A549 (cell line): ENCODE results near the gene PRSS37. TPM values are rescaled to one million over a fixed set of nuclear protein-coding genes. Genes with fewer than 3 reads are reported as not detected.
A peak's percentile ranks its signal among the peaks of the same experiment; 100 is the strongest.

Source experiments
- ATAC-seq, 2 experiments: fragments of 200-7000 bp in 1 of 2; fragments of >200 bp in 1 of 2; cut with Nextera tagmentation in 1 of 2; cut with Tn5 transposase in 1 of 2; 3 replicates each; pipeline versions ENCODE4 v1.8.0 to v1.9.1; 2018 to 2020; ENCODE audit warnings: mild to moderate bottlenecking in 1 of 2, moderate library complexity in 1 of 2
- CTCF ChIA-PET: fragments of 300-600 bp; sonication (Branson Sonifier 250); formaldehyde crosslinking; extraction: SDS; loops from one replicate; lab custom pipeline; 2021; ENCODE audit warnings: antibody characterized with exemption, inconsistent platforms; lab: Yijun Ruan, JAX
- POLR2A ChIA-PET: fragments of 350-600 bp; formaldehyde crosslinking; extraction: SDS; loops from one replicate; lab custom pipeline; 2021; ENCODE audit warnings: antibody characterized with exemption, inconsistent platforms; lab: Yijun Ruan, JAX
- DNase-seq, 2 experiments: peaks; one replicate each; pipeline versions ENCODE4 v3.0.0 to v3.0.0-alpha.2; 2011 to 2016; ENCODE audit warnings: low read depth in 1 of 2, low spot score in 1 of 2
- FAIRE-seq: peaks from 2 replicates; lab custom pipeline; 2011; peaks lifted over from hg19 to GRCh38; lab: Jason Lieb, UNC
- H3K27ac ChIP-seq, 2 experiments: fragments of >200 bp; sonication (Bioruptor Twin); formaldehyde crosslinking; 3 replicates each; pipeline ENCODE4 v1.5.1; 2016 to 2017
- H3K4me1 ChIP-seq: fragments of >200 bp; sonication (Bioruptor Twin); formaldehyde crosslinking; 3 replicates; pipeline ENCODE4 v1.6.1; 2016
- H3K4me2 ChIP-seq: fragments of >200 bp; sonication (Bioruptor Twin); formaldehyde crosslinking; 3 replicates; pipeline ENCODE4 v1.6.1; 2016
- H3K4me3 ChIP-seq: fragments of >200 bp; sonication (Bioruptor Twin); formaldehyde crosslinking; 3 replicates; pipeline ENCODE4 v1.5.1; 2016
- H3K9me3 ChIP-seq: fragments of >200 bp; sonication (Bioruptor Twin); formaldehyde crosslinking; 3 replicates; pipeline ENCODE4 v1.6.1; 2016
- BCL3 ChIP-seq: fragments of >200 bp; sonication (Bioruptor Twin); formaldehyde crosslinking; IDR thresholded peaks from 3 replicates; pipeline ENCODE4 v1.6.1; 2016
- CBX2 ChIP-seq: fragments of 200-600 bp; sonication (generic); IDR thresholded peaks from 2 replicates; pipeline ENCODE4 v1.6.1; 2016; ENCODE audit warnings: low read depth, mild to moderate bottlenecking, borderline replicate concordance
- CHD4 ChIP-seq: fragments of 200-600 bp; sonication (generic); IDR thresholded peaks from 2 replicates; pipeline ENCODE4 v1.6.1; 2016; ENCODE audit warnings: antibody characterized with exemption, mild to moderate bottlenecking, borderline replicate concordance
- EHMT2 ChIP-seq: fragments of 200-600 bp; sonication (generic); IDR thresholded peaks from 2 replicates; pipeline ENCODE4 v1.6.1; 2016; ENCODE audit warnings: antibody characterized with exemption, low read depth, mild to moderate bottlenecking, moderate library complexity
- EP300 ChIP-seq, 2 experiments: fragments of >200 bp; sonication (Bioruptor Twin); formaldehyde crosslinking; IDR thresholded peaks; 2 replicates in 1 of 2; 3 replicates in 1 of 2; pipeline ENCODE4 v1.6.1; 2016 to 2017
- FOSB ChIP-seq: fragments of 250-450 bp; sonication (Bioruptor Pico); IDR thresholded peaks from 2 replicates; pipeline ENCODE4 v1.5.0; 2020; ENCODE audit warnings: mild to moderate bottlenecking, moderate library complexity
- FOSL2 ChIP-seq, 2 experiments: fragments of 450-650 bp in 1 of 2; fragments of >200 bp in 1 of 2; sonication (Bioruptor Twin) in 1 of 2; formaldehyde crosslinking; IDR thresholded peaks; 2 replicates each; pipeline versions ENCODE4 v1.5.0 to v1.6.1; 2016 to 2020; ENCODE audit warnings: mild to moderate bottlenecking in 1 of 2, moderate library complexity in 1 of 2
- HMGXB4 ChIP-seq: fragments of 250-450 bp; sonication (Bioruptor Pico); IDR thresholded peaks from 2 replicates; pipeline ENCODE4 v1.5.0; 2021; ENCODE audit warnings: mild to moderate bottlenecking, moderate library complexity, borderline replicate concordance
- MAFK ChIP-seq: fragments of 450-650 bp; IDR thresholded peaks from 2 replicates; pipeline ENCODE4 v1.6.1; 2014; ENCODE audit not compliant: partially characterized antibody
- PHF8 ChIP-seq: fragments of 200-600 bp; sonication (generic); IDR thresholded peaks from 2 replicates; pipeline ENCODE4 v1.6.1; 2016; ENCODE audit warnings: low read depth, mild to moderate bottlenecking, antibody characterized with exemption, moderate library complexity, borderline replicate concordance
- RAD21 ChIP-seq, 2 experiments: fragments of >200 bp in 1 of 2; sonication (Bioruptor Twin) in 1 of 2; formaldehyde crosslinking in 1 of 2; IDR thresholded peaks in 1 of 2; conservative IDR thresholded peaks in 1 of 2; 2 replicates in 1 of 2; 3 replicates in 1 of 2; pipeline ENCODE4 v1.6.1; 2012 to 2018; ENCODE audit warnings: inconsistent platforms in 1 of 2
- RCOR1 ChIP-seq: fragments of 150-350 bp; IDR thresholded peaks from 2 replicates; pipeline ENCODE4 v1.6.1; 2014; ENCODE audit warnings: antibody characterized with exemption, low read length, low read depth
- RNF2 ChIP-seq: fragments of 200-600 bp; sonication (generic); IDR thresholded peaks from 2 replicates; pipeline ENCODE4 v1.6.1; 2016; ENCODE audit warnings: low read depth, mild to moderate bottlenecking, antibody characterized with exemption, moderate library complexity, borderline replicate concordance
- SREBF2 ChIP-seq: fragments of 450-650 bp; IDR thresholded peaks from 2 replicates; pipeline ENCODE4 v1.6.1; 2014; ENCODE audit warnings: mild to moderate bottlenecking, moderate library complexity
- ZC3H11A ChIP-seq: fragments of 450-650 bp; IDR thresholded peaks from 2 replicates; pipeline ENCODE4 v1.6.1; 2014; ENCODE audit warnings: antibody characterized with exemption, mild to moderate bottlenecking
- ZFP36 ChIP-seq: fragments of 450-650 bp; IDR thresholded peaks from 2 replicates; pipeline ENCODE4 v1.6.1; 2014; ENCODE audit warnings: borderline replicate concordance; ENCODE audit not compliant: partially characterized antibody
- ZSCAN20 ChIP-seq: fragments of 250-450 bp; sonication (Bioruptor Pico); IDR thresholded peaks from 2 replicates; pipeline ENCODE4 v1.8.0; 2022; ENCODE audit warnings: mild to moderate bottlenecking, moderate library complexity
- WGBS: methylation state at CpG from one replicate; pipeline ENCODE4 v1.1.6; 2017; ENCODE audit errors: missing lambda C conversion rate; 5-methylcytosine and 5-hydroxymethylcytosine counted together
- polyA plus RNA-seq, 4 experiments: library from polyadenylated mRNA; depleted of rRNA in 3 of 4; stranded (reverse); fragments of >200 nt; fragmentation: RNase III in 1 of 4; extraction: RNeasy Plus Mini Kit Qiagen cat#74134 plus additional on column Dnase treatment in 1 of 4; gene quantifications; 2 replicates in 3 of 4; 3 replicates in 1 of 4; pipeline ENCODE4 v1.2.3, GENCODE V29; 2011 to 2017
- TF ChIP-seq, protein P1 (sequence below): IDR thresholded peaks from 2 replicates; pipeline ENCODE4 v1.6.1; 2012

Gene PRSS37
- polyA plus RNA-seq, 2 of the 4 experiments (the other 2 are of a cell fraction): not detected

DNA sequence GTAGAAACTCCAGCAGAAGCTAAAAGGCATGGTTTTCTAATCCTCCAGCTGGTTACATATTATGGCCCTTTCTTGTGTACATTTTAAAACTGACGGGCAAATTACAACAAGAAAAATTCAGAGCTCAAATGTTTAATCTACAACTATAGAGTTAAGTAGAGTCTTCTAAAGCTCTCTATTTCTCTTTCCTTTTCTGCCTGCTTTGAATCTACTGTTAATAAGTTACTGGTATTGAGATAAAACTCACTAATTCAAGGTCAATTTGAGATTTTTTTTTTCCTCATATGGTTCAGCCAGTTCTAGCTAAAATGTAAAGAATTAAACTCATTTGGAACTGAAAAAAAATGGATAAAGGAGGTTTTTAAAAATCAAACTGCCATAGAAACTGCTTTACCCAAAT is 1.6 kb upstream of the PRSS37 start:
- no peak overlapping the region for H3K4me2 ChIP-seq
- WGBS: 48% methylated on average over 1 of the region's 1 CpG
- no peaks in the 10 kb centered on the region for H3K9me3 ChIP-seq
- no peaks in the 10 kb centered on the region for H3K4me1 ChIP-seq
- CTCF ChIA-PET: no interaction called here
- H3K27ac ChIP-seq: no peak overlapping the region
- FAIRE-seq (no peak), DNase-seq (no peak), ATAC-seq (no peak)
- no peak overlapping the region for H3K4me3 ChIP-seq
- no peak for TF ChIP-seq ZSCAN20 (CRISPR knock-in tag)
- POLR2A ChIA-PET: no interaction called here

GRCh38 chr7:141840708-141841107 is 577 bp downstream of the PRSS37 start:
- Histone ChIP-seq H3K4me1 (no peaks in the 10 kb centered on the region), H3K4me3 (no peak overlapping the region), H3K27ac (no peak overlapping the region)
- no peak for TF ChIP-seq PHF8
- no peak for TF ChIP-seq FOSL2 (IDR thresholded peaks at IDR 0.05)
- no peak for TF ChIP-seq FOSL2 (CRISPR knock-in tag; IDR thresholded peaks at IDR 0.05)
- TF ChIP-seq EP300 (IDR thresholded peaks at IDR 0.05): no peak
- TF ChIP-seq, protein P1, sequence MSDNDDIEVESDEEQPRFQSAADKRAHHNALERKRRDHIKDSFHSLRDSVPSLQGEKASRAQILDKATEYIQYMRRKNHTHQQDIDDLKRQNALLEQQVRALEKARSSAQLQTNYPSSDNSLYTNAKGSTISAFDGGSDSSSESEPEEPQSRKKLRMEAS: no peak
- peak; percentile 53 for TF ChIP-seq MAFK
- TF ChIP-seq, all 56 proteins: peak for 1
- no peak overlapping the region for H3K4me2 ChIP-seq
- no peak for ATAC-seq
- no peak for FAIRE-seq
- CTCF ChIA-PET: no interaction called here
- H3K9me3 ChIP-seq: no peaks in the 10 kb centered on the region
- 42% methylated on average over 5 of the region's 5 CpGs for WGBS
- no peak for DNase-seq
- POLR2A ChIA-PET: no interaction called here

DNA sequence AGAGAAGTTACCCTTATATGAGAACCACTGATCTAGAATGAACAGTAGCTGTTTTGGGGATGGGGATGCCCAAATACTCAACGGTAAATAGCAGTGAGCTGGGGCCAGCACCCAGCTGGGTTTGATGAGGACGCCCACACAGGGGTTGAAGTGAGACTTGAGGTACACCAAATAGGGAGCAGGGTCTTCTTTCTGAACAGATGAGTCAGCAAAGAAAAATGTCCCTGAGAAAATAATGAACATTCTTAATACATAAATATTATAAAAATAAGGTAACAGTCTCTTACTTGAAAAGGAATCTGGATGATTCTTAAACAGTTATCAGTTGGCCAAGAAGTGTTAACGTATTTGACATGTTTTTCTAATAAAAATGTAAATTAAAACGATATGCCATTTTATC is 2.0 kb downstream of the PRSS37 start:
- no peaks in the 10 kb centered on the region for H3K9me3 ChIP-seq
- ChIA-PET POLR2A (no interaction called here), CTCF (no interaction called here)
- no peak for DNase-seq
- H3K27ac ChIP-seq: no peak overlapping the region
- TF ChIP-seq EHMT2 (no peak), BCL3 (no peak), RNF2 (no peak), RAD21 (conservative IDR thresholded peaks at IDR 0.05 in 1 of 2, IDR thresholded peaks at IDR 0.05 in 1 of 2) (no peak), CBX2 (no peak), SREBF2 (no peak), HMGXB4 (CRISPR knock-in tag) (no peak), CHD4 (no peak), EP300 (IDR thresholded peaks at IDR 0.05) (no peak), ZSCAN20 (CRISPR knock-in tag) (no peak), ZFP36 (no peak), FOSB (CRISPR knock-in tag) (no peak), RCOR1 (no peak), ZC3H11A (no peak)
- FAIRE-seq: no peak
- no peaks in the 10 kb centered on the region for H3K4me1 ChIP-seq
- no peak overlapping the region for H3K4me3 ChIP-seq
- H3K4me2 ChIP-seq: no peak overlapping the region
- 2% methylated on average over 4 of the region's 4 CpGs for WGBS
- no peak for ATAC-seq
